Sigmoid colon (tissue), 7 donors: Measurements from ENCODE around the gene CCDC8. TPM values are rescaled to one million over a fixed set of nuclear protein-coding genes. Genes with fewer than 3 reads are reported as not detected.

Experiments
- DNase-seq: peaks from one replicate; pipeline ENCODE4 v3.0.0-alpha.2; 2019
- H3K27ac ChIP-seq, 4 donors: fragments of 200-600 bp; sonication (generic); one replicate each; pipeline ENCODE4 v1.5.1; 2016 to 2019; ENCODE audit warnings: mild to moderate bottlenecking in 1 of 4
- H3K27me3 ChIP-seq, 3 donors: fragments of 200-600 bp; sonication (generic); one replicate each; pipeline ENCODE4 v1.5.1; 2019; ENCODE audit warnings: mild to moderate bottlenecking in 1 of 3
- H3K36me3 ChIP-seq, 4 donors: fragments of 200-600 bp; sonication (generic); one replicate each; pipeline ENCODE4 v1.5.1; 2016 to 2019
- H3K4me1 ChIP-seq, 4 donors: fragments of 200-600 bp; sonication (generic); one replicate each; pipeline ENCODE4 v1.5.1; 2017 to 2019
- H3K4me3 ChIP-seq, 4 donors: fragments of 200-600 bp; sonication (generic); one replicate each; pipeline ENCODE4 v1.5.1; 2017 to 2019; ENCODE audit warnings: mild to moderate bottlenecking in 2 of 4, moderate library complexity in 1 of 4
- H3K9me3 ChIP-seq, 4 donors: fragments of 200-600 bp in 3 of 4; sonication (generic) in 3 of 4; one replicate each; pipeline versions ENCODE4 v1.5.1 to v1.6.1; 2013 to 2019
- EP300 ChIP-seq, 4 donors: sonication (generic); formaldehyde crosslinking; IDR thresholded peaks; one replicate each; pipeline ENCODE4 v1.6.1; 2017; ENCODE audit warnings: antibody characterized with exemption in 4 of 4
- POLR2A ChIP-seq, 2 donors: fragments of 450-650 bp; IDR thresholded peaks; one replicate each; pipeline ENCODE4 v1.6.1; 2016; ENCODE audit warnings: antibody characterized with exemption in 2 of 2, mild to moderate bottlenecking in 2 of 2, moderate library complexity in 2 of 2
- POLR2AphosphoS5 ChIP-seq, 4 donors: sonication (generic); formaldehyde crosslinking; IDR thresholded peaks; one replicate each; pipeline ENCODE4 v1.6.1; 2017; ENCODE audit warnings: antibody characterized with exemption in 4 of 4
- WGBS, 2 donors: extraction: QIAGEN DNeasy Blood & Tissue Kit; methylation state at CpG; one replicate each; pipeline ENCODE4 v1.1.7; 2013; 5-methylcytosine and 5-hydroxymethylcytosine counted together
- intact Hi-C: fragments of 100-400 bp; cut with DNase I; formaldehyde crosslinking; loops from one replicate; pipeline ENCODE4 v1.15.1; 2023
- polyA plus RNA-seq, 3 donors: library from polyadenylated mRNA; stranded (reverse); fragments of 200-250 nt; gene quantifications; one replicate each; pipeline ENCODE4 v1.2.3, GENCODE V29; 2013
- total RNA-seq, 4 donors: library from RNA; depleted of rRNA; stranded (reverse); fragments of >200 nt; gene quantifications; one replicate each; pipeline ENCODE4 v1.1.0, GENCODE V29; 2016
- TF ChIP-seq, protein P1 (sequence below), 4 experiments: fragments of 450-650 bp in 3 of 4; fragments of 200-600 bp in 1 of 4; IDR thresholded peaks; one replicate each; pipeline ENCODE4 v1.5.1; 2016 to 2019; ENCODE audit warnings: antibody characterized with exemption in 4 of 4, mild to moderate bottlenecking in 3 of 4, moderate library complexity in 2 of 4
- donor health status: healthy with polysubstance abuse.
- donor health status: Bipolar disorder and iron deficiency.
- donor health status: healthy.

The CCDC8 gene
- total and polyA plus RNA-seq, 7 donors = 0.69 to 6.1 (median 3.5) TPM

DNA sequence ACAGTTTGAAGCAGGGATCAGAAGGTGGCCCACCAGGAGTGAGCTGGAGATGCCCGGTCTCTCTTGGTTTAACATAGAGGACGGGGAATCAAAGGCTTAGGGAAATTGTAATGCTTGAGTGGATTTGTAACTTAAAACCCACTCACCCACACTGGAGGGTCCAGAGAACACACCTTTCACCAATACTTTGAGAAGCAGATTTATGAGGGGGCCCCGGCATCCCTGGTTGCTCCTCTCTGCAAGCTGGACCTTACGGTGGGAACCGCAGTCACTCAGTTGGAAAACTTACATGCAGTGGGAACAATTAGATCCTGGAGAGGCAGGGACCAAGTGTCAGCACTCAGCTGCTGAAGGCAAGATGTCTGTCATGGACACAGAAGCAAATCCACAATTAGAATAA lies 45.9 kb downstream of the CCDC8 start:
- WGBS, 2 donors = 87 to 94% methylated on average over 5 of the region's 5 CpGs
- H3K36me3 ChIP-seq = peaks cover 0 to 57% (median 13%) of the 10 kb centered on the region in 4 donors

GRCh38 chr19:46366620-46367292 lies 46.6 kb downstream of the CCDC8 start:
- 74 to 89% methylated on average over 9 of the region's 9 CpGs for WGBS, 2 donors
- intact Hi-C loops = no loop called here
- Histone ChIP-seq H3K36me3 (peaks cover 0 to 57% (median 13%) of the 10 kb centered on the region in 4 donors), H3K4me3 (no peak overlapping the region), H3K27ac (no peak overlapping the region), H3K9me3 (no peaks in the 10 kb centered on the region), H3K27me3 (no peaks in the 10 kb centered on the region), H3K4me1 (no peaks in the 10 kb centered on the region)
- TF ChIP-seq POLR2AphosphoS5 (IDR thresholded peaks at IDR 0.05) (no peak), EP300 (IDR thresholded peaks at IDR 0.05) (no peak), POLR2A (IDR thresholded peaks at IDR 0.05) (no peak)
- TF ChIP-seq, protein P1, sequence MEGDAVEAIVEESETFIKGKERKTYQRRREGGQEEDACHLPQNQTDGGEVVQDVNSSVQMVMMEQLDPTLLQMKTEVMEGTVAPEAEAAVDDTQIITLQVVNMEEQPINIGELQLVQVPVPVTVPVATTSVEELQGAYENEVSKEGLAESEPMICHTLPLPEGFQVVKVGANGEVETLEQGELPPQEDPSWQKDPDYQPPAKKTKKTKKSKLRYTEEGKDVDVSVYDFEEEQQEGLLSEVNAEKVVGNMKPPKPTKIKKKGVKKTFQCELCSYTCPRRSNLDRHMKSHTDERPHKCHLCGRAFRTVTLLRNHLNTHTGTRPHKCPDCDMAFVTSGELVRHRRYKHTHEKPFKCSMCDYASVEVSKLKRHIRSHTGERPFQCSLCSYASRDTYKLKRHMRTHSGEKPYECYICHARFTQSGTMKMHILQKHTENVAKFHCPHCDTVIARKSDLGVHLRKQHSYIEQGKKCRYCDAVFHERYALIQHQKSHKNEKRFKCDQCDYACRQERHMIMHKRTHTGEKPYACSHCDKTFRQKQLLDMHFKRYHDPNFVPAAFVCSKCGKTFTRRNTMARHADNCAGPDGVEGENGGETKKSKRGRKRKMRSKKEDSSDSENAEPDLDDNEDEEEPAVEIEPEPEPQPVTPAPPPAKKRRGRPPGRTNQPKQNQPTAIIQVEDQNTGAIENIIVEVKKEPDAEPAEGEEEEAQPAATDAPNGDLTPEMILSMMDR (IDR thresholded peaks at IDR 0.05) = no peak
- no peak for DNase-seq

More for the DNA sequence above, 45.9 kb downstream of the CCDC8 start:
- TF ChIP-seq, protein P1 (IDR thresholded peaks at IDR 0.05) = no peak
- TF ChIP-seq POLR2AphosphoS5 (IDR thresholded peaks at IDR 0.05) (no peak), POLR2A (IDR thresholded peaks at IDR 0.05) (no peak)
- Histone ChIP-seq H3K27ac (no peak overlapping the region), H3K4me1 (peaks cover 0 to 6% (median 1%) of the 10 kb centered on the region in 4 donors), H3K27me3 (no peaks in the 10 kb centered on the region), H3K4me3 (no peak overlapping the region), H3K9me3 (no peaks in the 10 kb centered on the region)
- intact Hi-C loops = no loop called here
- peak; percentile 22 for DNase-seq

- H3K36me3 ChIP-seq = peaks cover 0 to 56% (median 11%) of the 10 kb centered on the region in 4 donors
- intact Hi-C loops = no loop called here
- no peaks in the 10 kb centered on the region for H3K9me3 ChIP-seq
- H3K27me3 ChIP-seq = no peaks in the 10 kb centered on the region
- 91 to 93% methylated on average over 4 of the region's 4 CpGs for WGBS, 2 donors
- no peak overlapping the region for H3K4me3 ChIP-seq
- peak; percentile 20 for DNase-seq
- TF ChIP-seq EP300 (IDR thresholded peaks at IDR 0.05) = no peak
- TF ChIP-seq POLR2A (IDR thresholded peaks at IDR 0.05) = no peak
- TF ChIP-seq, protein P1 (IDR thresholded peaks at IDR 0.05) = no peak
- TF ChIP-seq POLR2AphosphoS5 (IDR thresholded peaks at IDR 0.05) = no peak
- H3K4me1 ChIP-seq = no peaks in the 10 kb centered on the region
- H3K27ac ChIP-seq = no peak overlapping the region
Observed at GRCh38 chr19:46365561-46365960, 47.8 kb downstream of the CCDC8 start.

DNA sequence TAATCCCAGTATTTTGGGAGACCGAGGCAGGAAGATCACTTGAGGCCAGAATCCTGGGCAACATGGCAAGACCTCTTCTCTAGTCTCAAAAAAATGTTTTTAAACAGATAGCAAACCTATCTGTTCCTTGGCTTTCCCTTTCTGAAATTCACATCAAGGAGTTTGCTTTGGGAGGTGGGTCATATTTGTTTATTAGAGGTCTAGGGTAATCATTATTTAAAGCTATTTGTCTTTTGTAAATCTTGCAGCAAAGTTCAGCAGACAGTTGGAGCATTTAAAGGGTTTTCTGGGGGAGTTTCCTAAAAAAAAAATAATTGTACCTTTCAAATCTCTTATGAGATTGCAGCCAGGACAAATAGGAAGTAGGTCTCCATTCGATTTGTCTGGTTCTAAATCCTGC lies 49.0 kb downstream of the CCDC8 start:
- Histone ChIP-seq H3K27ac (no peak overlapping the region), H3K36me3 (peaks cover 0 to 52% (median 11%) of the 10 kb centered on the region in 4 donors), H3K27me3 (no peaks in the 10 kb centered on the region), H3K9me3 (no peaks in the 10 kb centered on the region), H3K4me3 (no peak overlapping the region), H3K4me1 (no peaks in the 10 kb centered on the region)
- 90 to 96% methylated on average over 2 of the region's 2 CpGs for WGBS, 2 donors
- intact Hi-C loops = no loop called here
- no peak for DNase-seq
- no peak for TF ChIP-seq POLR2AphosphoS5 (IDR thresholded peaks at IDR 0.05)
- TF ChIP-seq POLR2A (IDR thresholded peaks at IDR 0.05) = no peak
- TF ChIP-seq, protein P1 (IDR thresholded peaks at IDR 0.05) = no peak
- no peak for TF ChIP-seq EP300 (IDR thresholded peaks at IDR 0.05)
